HG03064 (cell line): ENCODE data around the gene IGSF8.
A peak's percentile ranks its signal among the peaks of the same experiment; 100 is the strongest.

ENCODE experiments used
- ATAC-seq: cut with Tn5 transposase; IDR thresholded peaks from one replicate; pipeline ENCODE4 v1.9.1; 2021; ENCODE audit warnings: low read depth; ENCODE audit not compliant: unreplicated experiment

IGSF8 gene

GRCh38 chr1:160097911-160098851 is at the start of gene IGSF8:
Gene IGSF8, minus strand, starts transcription at chr1:160098619. Its CDS starts 147 bp downstream, at chr1:160098472.
- peak; percentile 45 for ATAC-seq

GRCh38 chr1:160148121-160148520 is 49.7 kb upstream of the IGSF8 start:
- ATAC-seq = no peak

GRCh38 chr1:160146107-160146506 is 47.7 kb upstream of the IGSF8 start:
- no peak for ATAC-seq

GRCh38 chr1:160144921-160145320 is 46.5 kb upstream of the IGSF8 start:
- no peak for ATAC-seq

- no peak for ATAC-seq
These were observed 45.3 kb upstream of the IGSF8 start for GRCh38 chr1:160143695-160144094.

GRCh38 chr1:160139840-160140239 is 41.4 kb upstream of the IGSF8 start:
- no peak for ATAC-seq

GRCh38 chr1:160137216-160137862 is 38.9 kb upstream of the IGSF8 start:
- ATAC-seq = no peak

- ATAC-seq = no peak
These were observed 38.4 kb upstream of the IGSF8 start for GRCh38 chr1:160136926-160137200.

GRCh38 chr1:160136121-160136925 is 37.9 kb upstream of the IGSF8 start:
- ATAC-seq = no peak

- no peak for ATAC-seq
These were observed 36.6 kb upstream of the IGSF8 start for GRCh38 chr1:160134791-160135572.

- no peak for ATAC-seq
These were observed 35.8 kb upstream of the IGSF8 start for GRCh38 chr1:160133990-160134770.

GRCh38 chr1:160131803-160132565 is 33.6 kb upstream of the IGSF8 start:
- no peak for ATAC-seq

GRCh38 chr1:160130939-160131338 is 32.5 kb upstream of the IGSF8 start:
- no peak for ATAC-seq

GRCh38 chr1:160130486-160130885 is 32.1 kb upstream of the IGSF8 start:
- no peak for ATAC-seq

GRCh38 chr1:160129966-160130365 is 31.5 kb upstream of the IGSF8 start:
- ATAC-seq = no peak

- ATAC-seq = no peak
These were observed 31.1 kb upstream of the IGSF8 start for GRCh38 chr1:160129558-160129957.

GRCh38 chr1:160129046-160129445 is 30.6 kb upstream of the IGSF8 start:
- ATAC-seq = no peak

- no peak for ATAC-seq
These were observed 30.2 kb upstream of the IGSF8 start for GRCh38 chr1:160128636-160129035.
